HG02798 (cell line): ENCODE data around the gene KIDINS220.

Experiments
- ATAC-seq: cut with Tn5 transposase; IDR thresholded peaks from one replicate; pipeline ENCODE4 v1.9.1; 2021; ENCODE audit warnings: mild to moderate bottlenecking; ENCODE audit not compliant: unreplicated experiment, poor library complexity

Gene KIDINS220

DNA sequence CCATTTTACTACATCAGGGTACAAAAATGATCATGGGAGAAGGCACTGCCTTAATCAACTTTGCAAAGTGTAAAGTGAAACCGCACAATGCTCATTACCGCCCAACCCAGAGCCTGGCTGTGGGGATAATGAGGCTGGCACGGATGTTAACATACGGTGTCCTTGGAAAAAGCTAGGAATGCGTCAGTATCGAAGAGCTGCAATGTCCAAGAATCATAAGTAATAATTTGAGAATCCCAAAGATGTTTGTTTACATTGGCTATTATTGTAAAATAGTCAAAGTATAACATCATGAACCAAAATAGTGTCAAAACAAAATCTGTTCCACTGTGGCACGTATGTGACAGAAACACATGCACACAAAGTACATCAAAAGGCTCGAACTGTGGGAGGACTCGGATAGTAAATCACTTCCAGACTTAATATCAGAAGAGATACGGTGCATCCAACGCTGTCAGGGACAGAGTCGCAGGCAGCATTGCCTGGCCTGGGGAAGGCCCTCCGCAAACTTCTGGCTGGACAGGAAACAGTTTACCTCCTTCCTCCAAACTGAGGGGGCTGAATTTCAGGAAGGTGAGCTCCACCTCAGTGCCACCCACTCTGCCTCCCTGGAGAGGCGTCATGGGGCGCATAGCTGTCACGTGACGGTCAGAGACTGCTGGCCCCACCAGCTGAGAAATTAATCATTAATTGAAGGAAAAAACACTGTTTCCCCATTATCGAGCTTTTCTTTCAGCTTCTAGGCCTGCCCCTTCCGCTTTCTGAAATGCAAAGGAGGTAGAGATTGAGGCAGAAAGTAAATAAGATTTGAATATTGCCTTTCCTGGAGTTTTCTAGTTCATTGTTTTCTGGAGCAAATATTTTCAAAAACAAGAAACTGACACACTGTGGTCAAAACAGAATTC, 157.3 kb downstream of the KIDINS220 start:
- no peak for ATAC-seq

DNA sequence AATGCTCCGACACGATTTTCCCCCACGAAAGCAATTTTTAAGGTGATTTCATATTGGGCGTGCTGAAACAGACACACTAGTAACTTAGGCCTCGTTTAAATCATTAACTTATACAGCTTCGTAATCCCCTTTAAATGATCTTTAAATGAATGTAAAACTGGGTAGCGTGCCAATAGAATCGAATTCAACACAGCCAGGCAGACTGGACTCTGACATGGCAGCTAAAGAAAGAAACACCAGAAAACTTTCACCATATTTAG, 157.9 kb downstream of the KIDINS220 start:
- ATAC-seq, result no peak
